HG03135 (cell line): Measurements from ENCODE around the gene RECQL5.

Experiments used
- ATAC-seq: cut with Tn5 transposase; IDR thresholded peaks from one replicate; pipeline ENCODE4 v1.9.1; 2021; ENCODE audit warnings: mild to moderate bottlenecking, moderate library complexity; ENCODE audit not compliant: unreplicated experiment

The RECQL5 gene

DNA sequence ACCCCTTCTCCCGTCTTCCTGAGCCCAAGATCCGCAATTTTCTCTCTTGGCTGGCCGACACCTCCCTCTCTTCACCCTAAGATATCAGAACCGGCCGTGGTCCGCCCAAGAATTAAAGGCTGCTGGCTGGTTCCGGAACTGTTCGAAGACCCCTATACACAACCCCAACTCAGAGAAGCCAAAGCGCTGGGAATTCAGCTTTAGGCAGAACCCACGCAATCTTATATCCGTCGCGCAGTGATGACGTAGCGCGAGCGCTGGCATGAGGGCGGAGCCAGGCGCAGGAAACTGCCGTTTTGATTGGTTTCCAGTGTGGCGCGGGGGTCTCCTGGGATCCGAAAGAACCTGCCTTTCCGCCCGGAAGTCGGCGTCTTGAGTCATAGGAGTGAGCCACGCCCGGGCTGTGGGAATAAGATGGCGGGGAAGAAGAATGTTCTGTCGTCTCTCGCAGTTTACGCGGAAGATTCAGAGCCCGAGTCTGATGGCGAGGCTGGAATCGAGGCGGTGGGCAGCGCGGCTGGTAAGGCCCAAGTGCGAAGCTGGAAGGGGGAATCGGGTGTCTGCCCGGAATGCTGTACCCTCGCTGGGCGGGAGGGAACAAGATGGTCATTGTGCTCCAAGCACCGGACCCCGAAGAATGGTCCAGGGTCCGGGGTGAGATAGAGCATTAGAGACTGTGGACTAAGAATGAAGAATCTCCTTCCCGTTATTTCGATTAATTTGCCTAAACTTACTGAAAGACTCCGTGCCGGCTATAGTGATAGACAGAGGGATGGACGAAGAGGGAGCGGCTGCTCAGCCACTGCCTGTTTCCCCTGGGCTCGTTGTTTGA, at the start of gene RECQL5, which contains the start of gene SAP30BP:
Gene RECQL5, minus strand, starts transcription at position 196 of the 832 bp plus-strand sequence. CDS start 597 bp downstream, outside the sequence.
Gene SAP30BP, plus strand, starts transcription at position 380 of the 832 bp plus-strand sequence. Its CDS starts 35 bp downstream, at position 415.
- peak; percentile 76 for ATAC-seq

DNA sequence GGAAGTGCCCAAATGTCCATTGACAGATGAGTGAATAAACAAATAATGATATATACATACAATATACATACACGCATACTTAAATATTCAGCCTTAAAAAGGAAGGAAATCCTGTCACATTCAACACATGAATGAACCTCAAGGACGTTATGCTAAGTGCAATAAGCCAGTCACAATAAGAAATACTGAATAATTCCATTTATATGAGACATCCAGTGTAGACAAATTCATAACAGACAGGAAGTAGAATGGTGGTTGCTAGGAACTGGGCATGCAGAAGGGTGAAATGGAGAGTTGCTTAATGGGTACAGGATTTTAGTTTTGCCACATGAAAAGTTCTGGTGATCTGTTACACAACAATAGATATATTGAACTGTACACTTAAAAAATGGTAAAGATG, 45.5 kb upstream of the RECQL5 start:
- no peak for ATAC-seq

DNA sequence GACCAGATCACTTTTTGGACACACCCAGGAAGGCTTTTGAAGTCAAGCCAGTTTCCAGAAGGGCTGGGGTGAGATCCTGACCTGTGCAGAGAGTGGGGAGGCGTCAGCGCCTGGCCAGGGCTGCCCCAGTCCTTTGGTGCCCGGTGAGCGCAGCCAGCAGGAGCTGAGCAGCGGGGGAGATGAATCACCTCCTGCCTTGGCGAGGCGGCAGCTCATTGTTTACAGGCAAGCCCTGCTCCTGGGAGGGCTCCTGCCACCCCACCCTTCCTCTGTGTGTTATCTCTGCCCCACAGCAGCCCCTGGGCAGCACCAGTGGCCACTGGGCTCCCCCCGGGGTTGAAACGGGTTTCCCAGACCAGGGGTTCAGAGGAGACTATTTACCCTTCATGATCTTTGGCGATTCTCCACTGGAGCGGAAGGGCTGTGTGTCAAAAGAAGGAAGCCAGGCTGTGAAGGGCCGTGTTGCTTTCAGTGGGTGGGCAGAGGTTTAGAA, 40.2 kb upstream of the RECQL5 start:
- ATAC-seq = no peak

DNA sequence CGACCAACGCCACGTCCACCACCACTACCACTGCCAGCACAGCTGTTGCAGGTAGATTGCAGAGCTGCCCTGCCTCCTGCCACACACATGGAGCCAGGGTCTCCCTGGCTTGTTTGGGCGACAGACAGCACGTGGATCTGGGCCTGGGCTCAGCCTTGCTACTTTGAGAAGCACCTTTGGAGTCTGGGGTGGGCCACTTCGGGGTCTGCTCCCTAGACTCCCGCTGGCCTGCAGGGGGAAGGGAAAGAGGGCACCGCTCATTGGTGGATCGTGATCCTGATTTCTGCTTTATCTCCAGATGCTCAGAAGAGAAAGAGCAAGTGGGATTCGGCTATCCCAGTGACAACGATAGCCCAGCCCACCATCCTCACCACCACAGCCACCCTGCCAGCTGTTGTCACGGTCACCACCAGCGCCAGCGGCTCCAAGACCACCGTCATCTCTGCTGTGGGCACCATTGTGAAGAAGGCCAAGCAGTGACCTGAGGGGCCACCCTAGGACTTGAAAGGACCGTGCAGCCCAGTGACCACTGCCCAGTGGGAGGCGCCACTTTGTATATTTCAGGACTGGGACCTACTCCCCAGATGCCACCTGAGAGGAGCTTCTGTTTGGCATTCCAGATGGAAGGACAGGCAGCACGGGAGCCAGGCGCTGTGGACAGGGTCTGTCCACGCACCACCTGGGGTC, 39.2 kb upstream of the RECQL5 start:
- ATAC-seq = no peak

DNA sequence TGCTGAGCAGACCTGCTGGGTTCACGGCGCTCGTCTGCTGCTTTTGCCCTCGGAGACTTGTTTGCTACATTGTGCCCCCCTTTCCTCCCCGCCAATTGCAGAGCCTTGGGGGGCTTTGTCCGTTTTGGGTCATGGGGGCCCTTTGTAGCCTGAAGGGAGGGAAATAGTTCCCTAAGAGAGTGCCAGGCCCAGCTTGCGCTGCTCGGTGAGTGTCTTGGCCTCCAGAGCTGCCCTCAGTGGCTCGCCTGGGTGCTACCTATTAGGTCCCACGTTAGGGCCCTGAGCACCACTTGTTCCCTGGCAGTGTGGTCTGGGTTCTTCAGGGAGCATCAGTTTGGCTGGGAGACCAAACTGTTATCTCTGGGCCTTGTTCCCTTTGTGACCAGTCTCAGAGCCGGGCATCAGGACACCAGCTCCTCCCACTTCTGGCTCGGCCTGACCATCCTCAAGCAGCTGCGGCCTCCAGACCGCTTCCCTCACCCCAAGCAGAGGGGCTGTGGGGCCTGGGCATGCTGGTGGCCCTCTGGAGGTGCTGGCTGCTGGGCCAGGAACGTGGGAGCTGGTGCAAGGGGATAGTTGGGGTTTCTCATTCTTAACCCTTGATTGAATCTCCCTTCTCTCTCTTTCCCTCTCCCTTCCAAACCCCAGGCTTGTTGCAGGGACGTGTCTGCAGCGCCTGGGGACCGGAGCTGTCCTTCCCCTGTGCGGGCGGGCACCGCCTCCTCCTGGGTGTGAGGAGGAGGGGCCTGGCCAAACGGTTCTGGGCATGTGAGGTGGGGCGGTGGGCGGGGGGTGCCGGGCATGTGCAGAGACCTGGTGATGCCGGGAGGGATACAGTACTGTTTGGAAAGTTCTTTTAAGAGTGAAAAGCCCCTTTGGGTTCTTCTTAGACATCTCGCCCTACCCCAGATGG, 38.3 kb upstream of the RECQL5 start:
- no peak for ATAC-seq

DNA sequence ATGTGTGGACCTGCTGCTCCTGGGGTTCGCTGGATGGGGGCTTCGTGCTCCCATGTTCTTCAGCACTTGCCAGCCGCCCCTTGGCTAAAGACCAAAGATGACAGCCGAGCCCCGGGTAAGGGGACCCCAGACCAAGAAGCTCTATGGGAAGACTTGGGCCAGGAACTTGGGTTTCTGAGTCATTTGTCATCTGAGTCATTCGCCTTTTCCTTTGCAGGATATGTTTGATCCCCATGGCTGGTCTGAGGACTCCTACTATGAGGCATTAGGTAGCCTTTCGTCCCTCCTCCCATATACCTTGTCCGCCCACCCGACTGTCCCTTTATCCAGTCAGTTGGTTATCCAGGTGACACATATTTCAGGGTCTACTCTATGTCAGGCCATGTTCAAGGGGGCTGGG, 36.6 kb upstream of the RECQL5 start:
- ATAC-seq = no peak

DNA sequence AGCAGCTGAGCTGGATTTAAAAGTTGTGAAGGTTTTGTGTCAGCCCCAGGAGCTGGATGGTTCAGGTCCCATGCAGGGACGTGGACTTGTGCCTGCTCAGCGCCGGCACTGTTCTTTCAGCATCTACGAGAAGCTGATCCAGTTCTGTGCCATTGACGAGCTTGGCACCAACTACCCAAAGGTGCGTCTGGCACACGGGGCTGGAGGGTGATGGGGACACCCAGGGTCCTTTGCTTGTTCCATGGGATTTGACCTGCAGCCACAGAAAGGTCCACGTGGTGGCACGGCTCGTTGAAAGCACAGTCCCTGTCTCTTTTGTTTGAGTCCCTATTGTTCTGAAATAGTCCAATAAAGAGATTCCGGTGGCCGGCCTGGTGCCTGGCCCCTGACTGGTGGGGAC, 36.2 kb upstream of the RECQL5 start:
- ATAC-seq = no peak

DNA sequence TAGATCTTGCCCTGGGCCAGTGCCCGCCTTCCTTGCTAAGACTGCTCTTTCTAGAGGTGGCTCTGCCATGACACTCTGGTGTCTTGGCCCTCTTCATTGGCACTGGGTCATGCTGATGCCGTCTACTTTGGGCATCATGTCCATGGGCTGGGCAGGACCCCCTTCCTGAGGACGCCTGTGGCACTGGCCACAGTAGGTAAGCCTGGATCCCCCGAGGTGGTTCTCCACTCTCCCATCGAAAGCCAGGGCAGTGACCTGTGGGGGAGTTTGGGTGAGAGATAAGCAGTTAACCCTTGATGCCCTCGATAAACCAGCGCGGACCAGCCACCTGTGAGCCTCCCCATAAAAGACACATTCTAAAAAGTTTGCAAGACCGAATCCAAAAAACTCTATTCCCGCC, 34.3 kb upstream of the RECQL5 start:
- ATAC-seq = no peak

DNA sequence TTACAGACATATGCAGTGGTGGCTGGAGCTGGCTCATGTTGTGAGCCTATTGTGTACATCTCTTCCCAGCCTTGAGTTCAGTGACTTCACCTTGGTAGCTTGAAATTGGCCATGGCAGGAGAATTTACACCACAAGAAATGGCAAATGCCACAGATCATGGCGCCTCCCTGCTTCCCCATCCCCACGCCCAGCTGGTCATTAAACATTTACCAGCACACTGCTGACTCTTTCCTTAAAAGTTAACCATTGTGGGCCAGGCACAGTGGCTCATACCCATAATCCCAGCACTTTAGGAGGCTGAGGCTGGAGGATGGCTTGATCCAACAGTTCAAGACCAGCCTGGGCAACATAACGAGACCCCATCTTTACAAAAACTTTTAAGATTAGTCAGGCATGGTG, 31.7 kb upstream of the RECQL5 start:
- no peak for ATAC-seq

DNA sequence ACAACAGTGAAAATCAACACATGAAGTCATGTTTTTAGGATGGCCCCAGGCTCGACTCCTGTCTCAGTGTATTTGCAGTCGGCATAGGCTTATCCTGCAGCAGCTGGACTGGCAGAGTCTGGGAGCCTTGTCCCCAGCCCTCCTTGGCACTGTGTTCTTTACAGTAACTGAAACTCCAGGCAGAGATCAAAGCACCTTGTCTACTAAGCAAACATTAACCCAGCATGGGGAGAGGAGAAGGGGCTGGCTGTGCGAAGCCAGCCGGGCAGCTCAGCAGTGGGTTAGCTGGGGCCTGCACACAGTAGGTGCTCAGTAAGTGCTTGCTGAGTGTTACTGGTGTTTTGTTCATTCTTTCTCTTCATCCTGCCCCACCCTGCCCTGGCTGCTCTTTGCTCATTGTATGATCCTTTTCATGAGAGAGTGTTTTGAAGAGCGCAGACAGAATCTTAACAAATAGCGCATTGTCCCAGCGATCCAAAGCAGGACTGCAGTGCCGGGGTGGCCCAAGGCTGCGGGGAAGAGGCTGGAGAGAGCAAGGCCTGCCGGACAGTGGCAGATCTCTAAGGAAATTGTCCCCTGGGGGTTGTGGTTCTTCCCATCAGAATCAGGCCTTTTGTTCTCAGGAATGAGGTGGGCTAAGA, 30.8 kb upstream of the RECQL5 start:
- no peak for ATAC-seq

DNA sequence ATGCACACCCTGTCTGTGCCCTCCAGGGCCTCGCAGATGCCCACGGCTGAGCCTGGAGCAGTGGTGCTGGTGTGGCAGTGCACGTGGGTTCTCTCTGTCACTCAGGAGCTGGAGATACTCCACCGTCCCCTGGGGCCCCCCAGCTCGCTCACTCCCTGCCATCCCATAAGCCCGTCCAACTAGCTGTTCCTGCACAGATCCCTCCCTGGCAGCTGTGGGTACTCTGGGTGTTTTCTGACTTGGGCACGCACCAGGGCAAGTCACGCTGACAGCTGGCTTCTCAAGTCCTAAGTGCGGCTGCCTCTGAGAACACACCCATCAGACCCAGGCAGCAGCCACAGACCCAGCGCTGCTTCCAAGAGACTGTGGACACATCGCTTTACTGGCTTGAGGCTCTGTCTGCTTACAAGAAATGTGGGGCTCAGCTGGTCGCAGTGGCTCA, 28.9 kb upstream of the RECQL5 start:
- ATAC-seq = no peak

DNA sequence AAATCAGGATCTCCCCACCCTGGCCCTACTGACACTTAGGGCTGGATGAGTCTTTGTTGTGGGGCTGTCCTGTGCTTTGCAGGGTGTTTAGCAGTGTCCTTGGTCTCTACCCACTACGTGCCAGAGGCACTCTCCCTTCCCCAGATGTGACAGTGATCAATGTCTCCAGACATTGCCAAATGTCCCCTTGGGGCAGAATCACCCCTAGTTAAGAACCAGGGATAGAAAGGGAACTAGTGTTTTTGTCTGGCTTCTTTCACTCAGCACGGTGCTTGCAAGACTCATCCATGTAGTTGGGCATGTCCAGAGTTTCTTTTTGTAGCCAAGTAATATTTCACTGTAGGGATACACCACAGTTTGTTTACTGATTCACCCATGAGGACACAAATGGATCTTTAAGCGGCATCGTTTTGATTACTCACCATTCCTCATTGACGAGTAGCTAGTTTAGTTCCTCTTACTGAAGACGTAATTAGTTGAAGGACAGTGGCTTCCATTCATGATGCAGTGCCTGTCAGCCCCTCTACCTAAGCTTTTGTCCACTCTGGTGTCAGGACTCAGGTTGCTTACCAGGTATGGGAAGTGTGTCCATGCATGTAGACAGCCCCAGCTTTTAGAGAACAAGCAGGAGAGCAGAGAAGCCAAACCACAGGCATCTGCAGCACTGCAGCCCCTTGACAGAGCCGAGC, 28.3 kb upstream of the RECQL5 start:
- no peak for ATAC-seq

DNA sequence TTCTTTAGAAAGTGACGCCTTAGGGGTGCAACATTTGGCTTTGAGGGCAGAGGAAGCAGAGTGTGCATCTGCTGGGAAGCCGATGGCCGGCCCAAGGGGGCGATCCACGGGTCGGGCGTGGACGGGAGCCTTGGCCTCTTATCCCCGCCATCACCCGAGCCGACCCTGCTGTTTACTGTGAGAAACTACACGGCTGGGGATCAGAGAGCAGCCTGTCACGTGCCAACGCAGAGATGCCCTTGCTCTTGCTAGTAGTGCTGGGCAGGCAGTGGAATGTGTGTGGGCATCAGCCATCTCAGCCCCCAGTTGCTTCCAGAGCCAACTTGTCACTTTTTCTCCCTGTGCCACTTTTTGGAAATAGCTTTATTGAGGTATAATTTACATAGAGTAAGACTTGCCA, 27.6 kb upstream of the RECQL5 start:
- no peak for ATAC-seq

DNA sequence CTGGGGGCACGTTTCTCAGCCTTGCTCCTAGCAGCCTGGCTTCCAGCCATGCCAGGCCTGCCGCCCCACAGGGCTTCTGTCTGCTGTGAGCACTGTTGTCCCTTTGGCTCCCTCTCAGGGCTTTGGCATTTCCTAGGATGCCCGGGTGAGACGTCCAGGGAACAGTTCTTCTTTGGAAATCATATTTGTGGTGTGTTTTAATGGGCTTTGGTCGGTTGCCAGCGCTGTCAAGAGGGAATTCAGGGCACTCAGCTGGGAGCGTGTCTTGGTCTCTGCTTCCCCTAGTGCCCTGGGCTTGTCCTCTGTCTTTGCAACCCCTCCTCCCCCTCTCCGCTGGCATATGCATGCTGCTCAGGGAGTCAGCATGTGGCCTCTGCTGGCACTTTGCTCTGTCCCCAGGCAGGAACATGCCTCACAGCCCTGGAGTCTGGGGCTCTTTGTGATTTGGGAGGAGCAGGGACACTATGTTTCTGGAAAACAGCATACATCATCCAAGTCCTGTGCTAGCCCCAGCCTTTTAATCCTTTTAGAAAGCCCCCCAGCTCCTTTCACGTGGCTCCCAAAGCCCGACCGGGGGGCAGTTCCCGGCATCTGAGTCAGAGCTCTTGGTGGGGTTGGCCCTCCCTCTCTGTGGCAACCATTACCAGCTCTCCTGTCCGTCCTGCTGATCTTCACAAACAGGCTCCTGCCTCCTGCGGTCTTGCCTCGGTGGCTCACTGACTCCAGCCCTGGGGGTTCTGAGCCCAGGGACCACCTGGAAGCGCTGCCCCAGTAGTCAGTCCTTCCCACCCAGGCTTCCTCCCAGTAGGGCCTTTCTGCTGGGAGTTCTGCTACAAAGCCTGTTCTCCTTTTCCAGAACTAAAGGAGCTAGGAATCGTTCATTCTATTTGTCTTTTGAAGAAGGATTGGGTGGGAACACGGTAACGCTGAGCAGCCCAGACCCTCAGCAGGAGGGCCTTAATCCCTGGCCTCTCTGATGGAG, 26.8 kb upstream of the RECQL5 start:
- ATAC-seq = no peak

DNA sequence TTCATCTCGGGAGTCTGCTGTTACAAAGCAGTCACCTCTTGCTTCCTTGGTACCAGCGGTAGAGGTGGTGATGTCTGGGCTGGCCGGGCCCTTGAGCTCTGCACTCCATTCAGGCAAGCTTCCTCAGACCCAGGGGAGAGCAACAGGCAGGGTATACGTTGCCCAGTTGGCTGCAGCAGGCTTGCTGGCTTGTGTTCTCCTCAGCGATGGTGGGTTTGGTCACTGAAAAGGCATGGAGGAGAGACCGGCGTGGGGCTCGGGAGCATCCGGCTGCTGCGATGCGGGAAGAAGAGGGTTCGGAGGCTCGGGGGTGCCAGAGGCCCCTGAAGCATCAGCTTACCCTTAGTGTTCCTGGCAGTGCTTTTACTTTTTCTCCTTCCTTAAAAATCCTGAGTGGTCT, 26.0 kb upstream of the RECQL5 start:
- ATAC-seq = no peak

DNA sequence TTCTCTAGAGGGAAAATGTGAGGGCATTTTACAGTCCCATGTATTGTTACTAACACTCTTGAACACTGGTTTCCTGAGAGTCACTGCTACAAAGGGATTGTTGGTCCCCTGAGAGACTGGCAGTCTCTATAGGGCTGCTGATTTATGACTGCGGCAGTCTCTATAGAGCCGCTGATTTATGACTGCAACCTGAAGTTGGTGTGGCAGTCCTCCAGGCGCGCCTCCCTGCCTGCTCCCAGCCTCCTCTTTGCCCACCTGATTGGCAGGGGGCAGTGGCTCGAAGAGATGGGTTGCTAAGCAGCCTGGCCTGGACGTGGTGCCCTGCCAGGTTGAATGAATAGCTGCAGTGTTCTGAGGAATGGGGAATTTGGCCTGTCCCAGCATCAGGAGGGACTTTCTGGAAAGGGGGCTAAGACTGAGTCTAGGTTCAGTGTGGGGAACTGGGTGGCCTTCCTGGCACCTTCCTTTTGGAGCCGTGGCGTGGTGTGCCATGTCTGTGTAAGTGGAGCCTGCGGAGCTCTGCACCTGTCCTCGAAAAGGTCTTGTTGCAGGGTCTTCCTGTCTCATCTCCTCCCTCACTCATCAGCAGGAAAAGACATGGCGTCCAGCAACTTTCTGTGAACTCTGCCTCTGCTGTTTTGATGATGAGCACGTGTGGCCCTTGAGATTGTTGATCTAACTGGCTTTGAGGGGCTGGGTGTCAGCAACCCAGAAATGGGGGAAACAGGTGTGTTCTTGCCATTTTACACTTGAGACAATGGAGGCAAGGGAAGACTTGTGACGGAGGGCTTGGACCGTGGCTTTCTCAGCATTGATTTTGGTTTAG, 25.1 kb upstream of the RECQL5 start:
- ATAC-seq = no peak

DNA sequence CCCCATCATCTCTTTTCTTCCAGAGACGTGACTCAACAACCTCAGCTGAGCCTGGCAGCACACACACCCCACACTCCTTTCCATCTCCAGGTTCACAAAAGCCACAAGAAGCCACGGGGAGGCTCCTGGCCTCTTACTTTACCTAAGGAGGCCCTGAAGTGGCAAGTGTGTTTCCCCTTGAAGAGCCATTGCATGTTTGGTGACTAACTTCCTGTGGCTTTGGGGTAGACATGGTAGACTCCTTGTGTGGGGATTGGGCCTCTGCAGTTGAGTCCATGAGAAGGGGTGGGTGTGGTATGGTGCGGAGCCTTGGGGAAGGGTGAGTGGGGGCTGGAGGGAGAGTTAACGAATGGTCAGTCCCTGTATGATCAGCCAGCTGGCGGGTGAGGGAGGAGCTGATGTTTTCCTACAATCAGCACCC, 24.4 kb upstream of the RECQL5 start:
- no peak for ATAC-seq

DNA sequence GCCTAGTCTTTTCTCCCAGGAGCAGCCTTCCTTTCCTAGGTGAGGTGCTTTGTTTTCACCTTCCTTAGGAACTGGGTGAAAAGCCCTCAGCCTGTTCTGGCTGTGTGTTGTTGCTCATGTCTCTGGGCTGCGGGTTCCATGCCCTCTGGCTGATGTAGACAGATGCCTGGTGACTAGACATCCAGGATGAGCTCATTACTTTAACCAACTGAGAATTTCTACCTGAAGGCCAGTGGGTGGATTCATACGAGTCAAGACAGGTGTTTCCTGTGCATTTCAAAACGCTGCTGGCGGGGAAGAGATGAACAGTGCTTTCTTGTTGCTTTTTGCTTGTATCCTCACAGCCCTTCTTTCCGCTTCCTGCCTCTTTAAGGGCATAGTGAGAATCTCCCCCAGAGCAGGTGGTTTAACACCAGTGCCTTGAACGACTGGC, 22.5 kb upstream of the RECQL5 start:
- ATAC-seq = no peak
